Measurements from ENCODE around the gene TOR1B.

DNA sequence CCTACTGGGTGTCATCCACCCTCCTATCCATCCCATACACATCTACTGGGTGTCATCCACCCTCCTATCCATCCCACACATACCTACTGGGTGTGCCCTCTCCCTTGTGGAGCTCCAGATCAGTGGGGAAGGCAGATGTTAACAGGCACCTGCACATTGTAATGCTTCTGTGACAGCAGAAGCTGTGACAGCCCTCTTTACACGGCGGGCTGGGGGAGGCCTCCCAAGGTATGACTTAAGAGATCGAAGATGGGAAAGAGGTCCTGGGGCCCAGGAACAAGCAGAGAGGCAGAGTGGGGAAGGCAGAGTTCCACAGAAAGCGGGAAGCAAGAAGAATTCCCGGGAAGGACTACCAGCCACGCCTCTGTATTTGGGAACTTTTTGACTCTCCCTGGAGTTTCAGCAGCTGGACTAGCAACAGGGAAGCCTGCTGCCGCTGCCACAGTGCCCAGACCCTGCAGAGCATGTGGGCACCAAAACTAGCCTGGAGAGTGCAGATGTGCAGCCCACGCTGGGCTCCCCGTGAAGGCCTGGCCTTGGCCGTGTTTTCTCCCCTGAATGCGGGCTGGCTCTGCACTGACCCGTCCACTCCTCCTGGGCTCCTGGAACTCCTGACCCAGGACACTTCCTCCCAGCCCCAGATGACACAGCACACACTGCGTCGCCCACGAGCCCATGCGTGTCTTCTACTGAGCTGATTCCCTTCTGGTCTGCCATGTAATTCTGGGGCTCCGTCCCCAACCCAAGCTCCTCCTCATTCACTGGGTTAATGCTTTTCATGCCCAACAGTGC lies 11.6 kb downstream of the TOR1B start:
- TF ChIP-seq, protein P1, sequence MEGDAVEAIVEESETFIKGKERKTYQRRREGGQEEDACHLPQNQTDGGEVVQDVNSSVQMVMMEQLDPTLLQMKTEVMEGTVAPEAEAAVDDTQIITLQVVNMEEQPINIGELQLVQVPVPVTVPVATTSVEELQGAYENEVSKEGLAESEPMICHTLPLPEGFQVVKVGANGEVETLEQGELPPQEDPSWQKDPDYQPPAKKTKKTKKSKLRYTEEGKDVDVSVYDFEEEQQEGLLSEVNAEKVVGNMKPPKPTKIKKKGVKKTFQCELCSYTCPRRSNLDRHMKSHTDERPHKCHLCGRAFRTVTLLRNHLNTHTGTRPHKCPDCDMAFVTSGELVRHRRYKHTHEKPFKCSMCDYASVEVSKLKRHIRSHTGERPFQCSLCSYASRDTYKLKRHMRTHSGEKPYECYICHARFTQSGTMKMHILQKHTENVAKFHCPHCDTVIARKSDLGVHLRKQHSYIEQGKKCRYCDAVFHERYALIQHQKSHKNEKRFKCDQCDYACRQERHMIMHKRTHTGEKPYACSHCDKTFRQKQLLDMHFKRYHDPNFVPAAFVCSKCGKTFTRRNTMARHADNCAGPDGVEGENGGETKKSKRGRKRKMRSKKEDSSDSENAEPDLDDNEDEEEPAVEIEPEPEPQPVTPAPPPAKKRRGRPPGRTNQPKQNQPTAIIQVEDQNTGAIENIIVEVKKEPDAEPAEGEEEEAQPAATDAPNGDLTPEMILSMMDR (IDR thresholded peaks at IDR 0.05), result no peak
- no peak for TF ChIP-seq POLR2A (IDR thresholded peaks at IDR 0.05)

All from lower leg skin (tissue), 3 donors.